ENCODE results near the gene ZBTB16.

The ZBTB16 gene

DNA sequence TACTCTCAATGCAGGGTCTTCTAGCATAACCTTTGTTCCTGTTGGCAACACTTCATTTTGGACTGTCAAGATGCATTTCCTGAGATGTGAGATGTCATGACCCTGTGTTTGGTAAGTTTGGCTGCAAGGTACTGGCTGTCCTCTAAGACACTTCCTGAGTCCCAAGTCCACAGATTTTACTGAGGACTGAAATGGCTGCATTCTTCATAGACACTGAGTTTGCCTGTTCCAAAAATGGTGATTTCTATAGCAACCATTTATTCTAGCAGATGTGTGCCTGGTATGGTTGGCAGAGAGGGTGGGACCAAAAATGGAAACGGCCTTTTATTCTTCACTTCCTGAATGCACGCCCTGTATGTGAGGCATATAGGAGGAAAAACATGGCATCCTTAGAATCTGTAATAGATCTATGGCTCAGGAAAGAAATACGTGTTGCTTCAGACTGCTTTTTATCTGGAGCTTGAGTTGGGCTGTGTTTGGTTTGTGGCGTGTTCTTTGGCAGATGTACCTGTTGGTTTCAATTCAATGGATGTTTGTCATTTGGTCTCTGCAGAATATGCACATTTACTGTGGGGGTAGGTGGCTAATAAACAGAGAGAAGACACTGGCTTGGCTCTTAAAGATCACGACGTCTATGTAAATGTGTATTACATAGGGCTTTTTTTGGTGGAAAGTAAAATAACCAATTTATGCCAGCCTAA lies 62.4 kb downstream of the ZBTB16 start:
- Histone ChIP-seq H3K27me3 (ENCODE audit: insufficient read depth, poor library complexity, severe bottlenecking) (no peaks in the 10 kb centered on the region), H3K9me3 (ENCODE audit: severe bottlenecking) (no peaks in the 10 kb centered on the region), H3K4me3 (ENCODE audit: severe bottlenecking) (no peak overlapping the region), H3K27ac (ENCODE audit: poor library complexity, severe bottlenecking) (no peak overlapping the region), H3K36me3 (ENCODE audit: low read depth) (peaks cover 9% of the 10 kb centered on the region), H3K4me1 (ENCODE audit: insufficient read depth, poor library complexity, severe bottlenecking) (no peaks in the 10 kb centered on the region)
- DNase-seq (ENCODE audit: low spot score) (no peak), ATAC-seq (ENCODE audit: low read depth) (no peak)
- TF ChIP-seq CTCF (IDR thresholded peaks at IDR 0.05; ENCODE audit: poor library complexity, severe bottlenecking), result no peak

GRCh38 chr11:114122686-114123085 lies 63.2 kb downstream of the ZBTB16 start:
- H3K9me3 ChIP-seq (ENCODE audit: severe bottlenecking), result no peaks in the 10 kb centered on the region
- DNase-seq (ENCODE audit: low spot score), result no peak
- no peak for TF ChIP-seq CTCF (IDR thresholded peaks at IDR 0.05; ENCODE audit: poor library complexity, severe bottlenecking)
- H3K36me3 ChIP-seq (ENCODE audit: low read depth), result peaks cover 9% of the 10 kb centered on the region
- no peaks in the 10 kb centered on the region for H3K4me1 ChIP-seq (ENCODE audit: insufficient read depth, poor library complexity, severe bottlenecking)
- H3K27ac ChIP-seq (ENCODE audit: poor library complexity, severe bottlenecking), result no peak overlapping the region
- no peak overlapping the region for H3K4me3 ChIP-seq (ENCODE audit: severe bottlenecking)
- no peaks in the 10 kb centered on the region for H3K27me3 ChIP-seq (ENCODE audit: insufficient read depth, poor library complexity, severe bottlenecking)
- no peak for ATAC-seq (ENCODE audit: low read depth)

DNA sequence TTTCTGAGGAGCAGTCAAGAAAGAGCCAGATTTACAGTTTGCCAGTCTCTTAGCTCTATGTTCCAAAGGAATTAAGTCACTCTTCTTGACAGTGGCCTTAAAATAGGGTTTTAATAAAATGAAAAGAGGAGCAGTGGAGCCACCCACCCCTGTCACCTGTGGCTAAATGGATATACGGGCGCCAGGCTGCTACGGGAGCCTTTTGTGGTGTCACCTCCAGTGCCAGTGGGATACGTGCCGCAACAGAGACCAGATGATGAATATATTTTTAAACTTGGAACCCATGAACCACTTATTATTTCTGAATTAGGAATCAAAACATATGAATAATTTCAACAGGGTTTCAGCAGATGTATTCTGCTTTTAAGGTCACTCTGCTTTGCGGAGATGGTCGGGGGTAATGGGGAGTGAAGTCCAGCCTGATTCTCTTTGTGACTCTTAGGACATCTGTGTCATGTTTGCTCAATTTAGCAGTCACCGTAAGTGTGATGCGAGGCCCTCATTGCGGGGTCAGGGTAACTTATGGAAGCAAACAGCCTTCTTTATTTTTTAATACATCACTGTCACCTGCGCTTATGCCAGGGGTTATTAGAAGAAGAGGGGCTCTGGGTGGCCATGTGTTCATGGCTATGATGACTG lies 64.3 kb downstream of the ZBTB16 start:
- Histone ChIP-seq H3K27ac (ENCODE audit: poor library complexity, severe bottlenecking) (no peak overlapping the region), H3K27me3 (ENCODE audit: insufficient read depth, poor library complexity, severe bottlenecking) (no peaks in the 10 kb centered on the region), H3K36me3 (ENCODE audit: low read depth) (peaks cover 9% of the 10 kb centered on the region), H3K4me1 (ENCODE audit: insufficient read depth, poor library complexity, severe bottlenecking) (no peaks in the 10 kb centered on the region), H3K4me3 (ENCODE audit: severe bottlenecking) (no peak overlapping the region), H3K9me3 (ENCODE audit: severe bottlenecking) (no peaks in the 10 kb centered on the region)
- DNase-seq (ENCODE audit: low spot score) (no peak), ATAC-seq (ENCODE audit: low read depth) (no peak)
- no peak for TF ChIP-seq CTCF (IDR thresholded peaks at IDR 0.05; ENCODE audit: poor library complexity, severe bottlenecking)

- H3K36me3 ChIP-seq (ENCODE audit: low read depth), result peaks cover 9% of the 10 kb centered on the region
- H3K27me3 ChIP-seq (ENCODE audit: insufficient read depth, poor library complexity, severe bottlenecking), result no peaks in the 10 kb centered on the region
- H3K4me3 ChIP-seq (ENCODE audit: severe bottlenecking), result no peak overlapping the region
- H3K27ac ChIP-seq (ENCODE audit: poor library complexity, severe bottlenecking), result no peak overlapping the region
- ATAC-seq (ENCODE audit: low read depth) (no peak), DNase-seq (ENCODE audit: low spot score) (no peak)
- H3K9me3 ChIP-seq (ENCODE audit: severe bottlenecking), result no peaks in the 10 kb centered on the region
- no peak for TF ChIP-seq CTCF (IDR thresholded peaks at IDR 0.05; ENCODE audit: poor library complexity, severe bottlenecking)
- no peaks in the 10 kb centered on the region for H3K4me1 ChIP-seq (ENCODE audit: insufficient read depth, poor library complexity, severe bottlenecking)
Observed at GRCh38 chr11:114124601-114125144, 65.2 kb downstream of the ZBTB16 start.

- no peaks in the 10 kb centered on the region for H3K27me3 ChIP-seq (ENCODE audit: insufficient read depth, poor library complexity, severe bottlenecking)
- H3K36me3 ChIP-seq (ENCODE audit: low read depth), result peaks cover 9% of the 10 kb centered on the region
- no peaks in the 10 kb centered on the region for H3K9me3 ChIP-seq (ENCODE audit: severe bottlenecking)
- H3K4me1 ChIP-seq (ENCODE audit: insufficient read depth, poor library complexity, severe bottlenecking), result no peaks in the 10 kb centered on the region
- H3K27ac ChIP-seq (ENCODE audit: poor library complexity, severe bottlenecking), result no peak overlapping the region
- ATAC-seq (ENCODE audit: low read depth), result no peak
- H3K4me3 ChIP-seq (ENCODE audit: severe bottlenecking), result no peak overlapping the region
- no peak for DNase-seq (ENCODE audit: low spot score)
- no peak for TF ChIP-seq CTCF (IDR thresholded peaks at IDR 0.05; ENCODE audit: poor library complexity, severe bottlenecking)
Observed at GRCh38 chr11:114125531-114125930, 66.0 kb downstream of the ZBTB16 start.
